Glutamatergic neuron (in vitro differentiated cells): ENCODE measurements around the gene PEAR1. TPM values are rescaled to one million over a fixed set of nuclear protein-coding genes. Genes with fewer than 3 reads are reported as not detected.

Source experiments
- DNase-seq: peaks from one replicate; pipeline ENCODE4 v3.0.0; 2022
- H3K27ac Mint-ChIP-seq: one replicate; pipeline ENCODE4 v1.8.0; 2020; ENCODE audit warnings: mild to moderate bottlenecking, mixed read lengths, inconsistent platforms; ENCODE audit not compliant: unreplicated experiment
- H3K27me3 Mint-ChIP-seq: one replicate; pipeline ENCODE4 v1.8.0; 2020; ENCODE audit warnings: mild to moderate bottlenecking, moderate library complexity, mixed read lengths, inconsistent platforms; ENCODE audit not compliant: unreplicated experiment
- H3K36me3 Mint-ChIP-seq: one replicate; pipeline ENCODE4 v1.8.0; 2020; ENCODE audit warnings: mild to moderate bottlenecking, mixed read lengths, inconsistent platforms; ENCODE audit not compliant: unreplicated experiment
- H3K4me1 Mint-ChIP-seq: one replicate; pipeline ENCODE4 v1.8.0; 2020; ENCODE audit warnings: mild to moderate bottlenecking, low read depth, mixed read lengths, inconsistent platforms; ENCODE audit not compliant: unreplicated experiment
- H3K4me3 Mint-ChIP-seq: one replicate; pipeline ENCODE4 v1.8.0; 2020; ENCODE audit warnings: mild to moderate bottlenecking, mixed read lengths, inconsistent platforms; ENCODE audit not compliant: unreplicated experiment
- H3K9me3 Mint-ChIP-seq: one replicate; pipeline ENCODE4 v1.8.0; 2020; ENCODE audit warnings: mild to moderate bottlenecking, moderate library complexity, mixed read lengths, inconsistent platforms; ENCODE audit not compliant: unreplicated experiment
- CTCF ChIP-seq: fragments of 200-600 bp; sonication (generic); IDR thresholded peaks from one replicate; pipeline ENCODE4 v1.5.0; 2021; ENCODE audit not compliant: partially characterized antibody, unreplicated experiment
- total RNA-seq: library from RNA; stranded (reverse); fragmentation: NEBNext Ultra II Directional; extraction: Animal tissue kit (Norgen Biotek cat#: 25700); gene quantifications from one replicate; pipeline ENCODE4 v1.2.1, GENCODE V29; 2021; ENCODE audit not compliant: unreplicated experiment

The PEAR1 gene
- total RNA-seq, 1 donor from 2014 or later = 1.2 TPM

GRCh38 chr1:156921053-156921529 lies 27.6 kb downstream of the PEAR1 start:
- TF ChIP-seq CTCF = no peak
- H3K27me3 Mint-ChIP-seq = peaks cover 37% of the 10 kb centered on the region
- no peak overlapping the region for H3K27ac Mint-ChIP-seq
- H3K36me3 Mint-ChIP-seq = peaks cover 11% of the 10 kb centered on the region
- peaks cover 9% of the 10 kb centered on the region for H3K4me1 Mint-ChIP-seq
- peak overlapping the region; percentile 66 for H3K4me3 Mint-ChIP-seq
- H3K9me3 Mint-ChIP-seq = peaks cover 19% of the 10 kb centered on the region
- no peak for DNase-seq

GRCh38 chr1:156922986-156923669 lies 29.6 kb downstream of the PEAR1 start:
- TF ChIP-seq CTCF = no peak
- Mint-ChIP-seq H3K36me3 (peaks cover 14% of the 10 kb centered on the region), H3K4me3 (peak overlapping the region; percentile 81), H3K9me3 (peaks cover 19% of the 10 kb centered on the region), H3K27ac (peak overlapping the region; percentile 50), H3K27me3 (peaks cover 46% of the 10 kb centered on the region), H3K4me1 (peaks cover 10% of the 10 kb centered on the region)
- DNase-seq = no peak

- H3K4me3 Mint-ChIP-seq = no peak overlapping the region
- peaks cover 10% of the 10 kb centered on the region for H3K36me3 Mint-ChIP-seq
- peaks cover 50% of the 10 kb centered on the region for H3K27me3 Mint-ChIP-seq
- DNase-seq = no peak
- no peak for TF ChIP-seq CTCF
- H3K4me1 Mint-ChIP-seq = peaks cover 9% of the 10 kb centered on the region
- no peak overlapping the region for H3K27ac Mint-ChIP-seq
- H3K9me3 Mint-ChIP-seq = peaks cover 16% of the 10 kb centered on the region
Observed at GRCh38 chr1:156923670-156924477, 30.4 kb downstream of the PEAR1 start.

- Mint-ChIP-seq H3K4me1 (peaks cover 9% of the 10 kb centered on the region), H3K27ac (no peak overlapping the region), H3K27me3 (peaks cover 50% of the 10 kb centered on the region), H3K9me3 (peaks cover 12% of the 10 kb centered on the region), H3K36me3 (peaks cover 10% of the 10 kb centered on the region), H3K4me3 (no peak overlapping the region)
- no peak for DNase-seq
- no peak for TF ChIP-seq CTCF
Observed at GRCh38 chr1:156924478-156925153, 31.1 kb downstream of the PEAR1 start.
